A673 (cell line): ENCODE data around the gene PVALB. TPM values are rescaled to one million over a fixed set of nuclear protein-coding genes. Genes with fewer than 3 reads are reported as not detected.

Experiments
- BruUV-seq: library from RNA; stranded (reverse); fragments of 400-500 nt; replicated peaks from 2 replicates; lab custom pipeline; 2021; lab: Mats Ljungman, UMichigan
- CTCF ChIA-PET: fragments of 300-600 bp; sonication (Branson Sonifier 250); formaldehyde crosslinking; loops from one replicate; lab custom pipeline; 2022; ENCODE audit warnings: antibody characterized with exemption; lab: Charles Lee
- POLR2A ChIA-PET: fragments of 300-600 bp; sonication (Branson Sonifier 250); formaldehyde crosslinking; loops from one replicate; lab custom pipeline; 2022; ENCODE audit warnings: antibody characterized with exemption; ENCODE audit not compliant: low non-redundant PET; lab: Charles Lee
- DNase-seq: peaks from one replicate; pipeline ENCODE4 v3.0.0-alpha.2; 2015; ENCODE audit warnings: low spot score
- H3K27ac ChIP-seq: fragments of 200-600 bp; sonication (generic); 2 replicates; pipeline ENCODE4 v1.5.1; 2016; ENCODE audit warnings: mixed run types, low read depth, mild to moderate bottlenecking, mixed read lengths, antibody characterized with exemption, low read length; ENCODE audit not compliant: poor library complexity, severe bottlenecking
- H3K27me3 ChIP-seq: fragments of 200-600 bp; sonication (generic); replicated peaks from 2 replicates; pipeline ENCODE4 v1.6.1; 2017; ENCODE audit warnings: mixed run types, low read depth, mild to moderate bottlenecking, mixed read lengths, antibody characterized with exemption, low read length; ENCODE audit not compliant: insufficient read depth, poor library complexity
- H3K36me3 ChIP-seq: fragments of 200-600 bp; sonication (generic); 2 replicates; pipeline ENCODE4 v1.6.1; 2016; ENCODE audit warnings: mixed run types, mild to moderate bottlenecking, mixed read lengths, antibody characterized with exemption, low read length; ENCODE audit not compliant: insufficient read depth, poor library complexity, severe bottlenecking
- H3K4me1 ChIP-seq: fragments of 200-600 bp; sonication (generic); 2 replicates; pipeline ENCODE4 v1.6.1; 2017; ENCODE audit warnings: mixed run types, mild to moderate bottlenecking, mixed read lengths, antibody characterized with exemption, low read length; ENCODE audit not compliant: insufficient read depth, poor library complexity, severe bottlenecking
- H3K4me3 ChIP-seq: fragments of 200-600 bp; sonication (generic); 2 replicates; pipeline ENCODE4 v1.5.1; 2016; ENCODE audit warnings: low read depth, mixed run types, mild to moderate bottlenecking, mixed read lengths, low read length; ENCODE audit not compliant: poor library complexity, severe bottlenecking
- H3K9me3 ChIP-seq: fragments of 200-600 bp; sonication (generic); 2 replicates; pipeline ENCODE4 v1.6.1; 2016; ENCODE audit warnings: mixed run types, low read depth, mild to moderate bottlenecking, mixed read lengths, antibody characterized with exemption, low read length; ENCODE audit not compliant: poor library complexity, severe bottlenecking
- CTCF ChIP-seq: fragments of 300-800, 200-600 bp; sonication (generic); conservative IDR thresholded peaks from 2 replicates; pipeline ENCODE4 v1.5.1; 2017; ENCODE audit warnings: low read depth, mild to moderate bottlenecking, antibody characterized with exemption, low read length, moderate library complexity, mixed read lengths
- EZH2 ChIP-seq: fragments of 200-600 bp; sonication (generic); IDR thresholded peaks from 2 replicates; pipeline ENCODE4 v1.6.1; 2017; ENCODE audit warnings: borderline replicate concordance, low read depth, mild to moderate bottlenecking, mixed read lengths, antibody characterized with exemption, low read length; ENCODE audit not compliant: poor library complexity, severe bottlenecking
- intact Hi-C: fragments of 100-400 bp; cut with micrococcal nuclease; formaldehyde crosslinking; loops from one replicate; pipeline ENCODE4 v1.10.0; 2022; ENCODE audit not compliant: unreplicated experiment
- total RNA-seq: library from RNA; stranded (reverse); gene quantifications from 2 replicates; pipeline ENCODE4 v1.2.3, GENCODE V29; 2021

Gene PVALB
- total RNA-seq, 1 experiment from 2014 or later = not detected

DNA sequence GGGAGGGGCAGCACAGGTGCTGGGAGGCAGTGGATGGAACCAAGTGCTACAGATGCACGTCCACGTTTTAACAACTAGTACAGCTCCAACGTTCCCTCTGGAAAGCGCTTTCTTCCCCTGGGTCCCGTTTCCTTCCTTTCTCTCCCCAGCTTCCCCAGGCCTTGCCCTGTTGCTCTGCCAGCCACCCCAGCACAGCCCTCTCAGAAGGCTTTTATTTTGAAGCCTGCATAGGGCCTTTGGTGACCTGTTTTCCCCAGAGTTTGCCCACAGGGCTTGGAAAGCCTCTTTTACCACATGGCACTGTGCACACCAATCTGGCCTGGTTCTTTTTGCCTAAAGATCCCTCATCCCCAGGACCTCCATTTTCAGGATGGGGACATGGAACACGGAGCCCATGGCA is 30.1 kb upstream of the PVALB start:
- DNase-seq = no peak
- CTCF ChIA-PET = no interaction called here
- BruUV-seq = no TSS peak

DNA sequence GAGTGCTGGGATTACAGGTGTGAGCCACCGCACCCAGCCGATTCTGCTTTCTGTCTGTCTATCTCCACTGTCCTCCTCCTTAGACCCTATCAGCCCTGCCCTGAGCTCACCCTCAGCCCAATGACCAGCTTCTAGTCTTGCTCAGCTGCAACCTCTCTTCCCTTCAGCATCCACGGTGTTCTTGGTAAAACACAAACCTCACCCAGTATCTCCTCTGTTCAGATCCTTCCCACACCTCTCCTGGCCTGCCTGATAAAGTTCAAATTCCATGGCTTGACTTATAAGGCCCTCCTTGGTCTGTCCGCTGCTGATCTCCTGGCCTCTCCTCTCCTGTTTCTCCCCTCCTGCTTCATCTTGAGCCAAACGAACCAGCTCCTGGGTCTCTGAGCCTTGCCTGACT is 29.4 kb upstream of the PVALB start:
- Histone ChIP-seq H3K4me3 (no peak overlapping the region), H3K9me3 (no peaks in the 10 kb centered on the region), H3K27ac (no peak overlapping the region), H3K27me3 (peaks cover 9% of the 10 kb centered on the region), H3K36me3 (no peaks in the 10 kb centered on the region), H3K4me1 (no peaks in the 10 kb centered on the region)
- intact Hi-C loops = no loop called here
- no peak for TF ChIP-seq EZH2
- no peak for TF ChIP-seq CTCF
- ChIA-PET CTCF (no interaction called here), POLR2A (no interaction called here)
- no TSS peak for BruUV-seq
- no peak for DNase-seq

More for the DNA sequence above, 30.1 kb upstream of the PVALB start:
- Histone ChIP-seq H3K4me1 (no peaks in the 10 kb centered on the region), H3K36me3 (no peaks in the 10 kb centered on the region), H3K9me3 (no peaks in the 10 kb centered on the region), H3K27ac (no peak overlapping the region), H3K4me3 (no peak overlapping the region), H3K27me3 (peaks cover 9% of the 10 kb centered on the region)
- intact Hi-C loops = no loop called here
- TF ChIP-seq CTCF (no peak), EZH2 (no peak)
- POLR2A ChIA-PET = no interaction called here

- no peak overlapping the region for H3K27ac ChIP-seq
- TF ChIP-seq EZH2 = no peak
- no peak for TF ChIP-seq CTCF
- no peak overlapping the region for H3K4me3 ChIP-seq
- peaks cover 4% of the 10 kb centered on the region for H3K27me3 ChIP-seq
- DNase-seq = no peak
- intact Hi-C loops = no loop called here
- CTCF ChIA-PET = no interaction called here
- no TSS peak for BruUV-seq
- no peaks in the 10 kb centered on the region for H3K36me3 ChIP-seq
- no peaks in the 10 kb centered on the region for H3K4me1 ChIP-seq
- no peaks in the 10 kb centered on the region for H3K9me3 ChIP-seq
- POLR2A ChIA-PET = no interaction called here
These were observed 23.3 kb upstream of the PVALB start for GRCh38 chr22:36840106-36840505.
